Activated CD8-positive, alpha-beta memory T cell treated with anti-CD3 and anti-CD28 coated beads, Interleukin-2, amount 50 U/mL, for 1 hour (primary cell): ENCODE results near the gene TTC32.
"Not testable (repeated sequence)": the region's sequence is repeated elsewhere in the genome, so short reads cannot be mapped to it uniquely, and the experiment has no call there.

Source experiments
- DNase-seq: peaks from one replicate; pipeline ENCODE4 v3.0.0-alpha.2; 2020; ENCODE audit errors: extremely low read depth

TTC32 gene

GRCh38 chr2:19899985-19900930, 1.5 kb downstream of the TTC32 start:
- no peak for DNase-seq

- no peak for DNase-seq
These were observed 3.0 kb downstream of the TTC32 start for GRCh38 chr2:19898592-19899329.

GRCh38 chr2:19897623-19898245, 4.0 kb downstream of the TTC32 start:
- DNase-seq = no peak

- no peak for DNase-seq
These were observed 6.2 kb downstream of the TTC32 start for GRCh38 chr2:19895535-19895934.

GRCh38 chr2:19894134-19894792, 7.5 kb downstream of the TTC32 start:
- no peak for DNase-seq

GRCh38 chr2:19893520-19894133, 8.2 kb downstream of the TTC32 start:
- no peak for DNase-seq

- DNase-seq = not testable (repeated sequence)
These were observed 9.8 kb downstream of the TTC32 start for GRCh38 chr2:19891971-19892370.

- no peak for DNase-seq
These were observed 11.7 kb downstream of the TTC32 start for GRCh38 chr2:19890104-19890503.

DNA sequence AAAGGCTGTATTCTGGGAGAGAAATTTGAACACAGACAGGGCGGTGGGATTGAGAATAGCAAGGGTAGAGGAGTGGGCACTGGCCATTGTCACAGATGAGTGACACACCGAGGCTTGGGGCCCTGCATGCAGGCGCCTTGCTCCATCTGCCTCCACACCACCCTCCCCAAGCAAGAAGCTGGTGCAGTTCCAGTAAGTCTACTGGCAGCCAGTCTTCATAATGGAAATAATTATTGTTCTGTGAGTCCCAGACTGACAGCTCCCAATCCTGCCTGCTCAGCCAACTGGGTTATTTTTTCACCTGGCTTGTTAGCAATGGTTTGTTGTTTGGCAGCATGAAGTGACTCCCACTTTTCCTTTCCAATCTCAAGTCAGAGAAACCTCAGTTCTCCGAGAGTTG, 13.0 kb downstream of the TTC32 start:
- no peak for DNase-seq

GRCh38 chr2:19887510-19887909, 14.3 kb downstream of the TTC32 start:
- DNase-seq = no peak

DNA sequence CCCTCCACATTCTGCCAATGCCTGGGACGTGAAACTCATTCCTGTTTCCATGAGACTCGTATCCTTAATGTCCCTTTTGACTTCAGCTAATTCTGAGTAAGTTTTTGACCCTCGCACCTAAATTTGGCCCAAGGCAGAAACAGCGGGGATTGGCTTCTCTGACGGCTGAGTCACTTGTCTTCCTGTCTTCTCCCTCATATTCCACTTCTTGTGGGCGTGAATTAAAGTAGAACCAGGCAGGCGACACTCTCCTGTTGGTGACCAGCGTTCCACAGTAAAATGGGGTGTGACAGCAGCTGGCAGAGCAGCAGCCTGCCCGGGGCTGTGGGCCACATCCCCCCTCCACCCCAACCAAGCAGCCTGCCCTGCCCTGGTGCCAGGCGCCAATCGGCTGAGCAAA, 15.5 kb downstream of the TTC32 start:
- DNase-seq = no peak

DNA sequence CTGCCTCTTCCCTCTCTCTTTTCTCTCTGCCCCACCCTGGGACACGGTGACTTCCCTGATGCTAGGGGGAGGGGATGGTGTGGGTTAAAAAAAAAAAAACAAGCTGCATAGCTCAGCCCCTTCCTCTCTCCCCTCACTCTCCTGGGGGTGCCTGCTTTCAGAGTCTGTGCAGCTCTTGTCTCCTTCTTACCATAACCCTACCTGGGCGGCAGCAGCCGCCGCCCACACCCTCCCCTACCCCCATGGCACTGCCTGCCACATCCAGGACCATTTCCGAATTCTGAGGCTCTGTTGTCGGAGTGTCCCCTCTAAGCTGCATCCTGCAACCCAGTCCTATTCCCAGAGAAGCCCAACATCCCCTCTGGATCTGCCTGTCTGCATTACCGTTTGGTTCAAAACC, 16.0 kb downstream of the TTC32 start:
- DNase-seq = no peak

DNA sequence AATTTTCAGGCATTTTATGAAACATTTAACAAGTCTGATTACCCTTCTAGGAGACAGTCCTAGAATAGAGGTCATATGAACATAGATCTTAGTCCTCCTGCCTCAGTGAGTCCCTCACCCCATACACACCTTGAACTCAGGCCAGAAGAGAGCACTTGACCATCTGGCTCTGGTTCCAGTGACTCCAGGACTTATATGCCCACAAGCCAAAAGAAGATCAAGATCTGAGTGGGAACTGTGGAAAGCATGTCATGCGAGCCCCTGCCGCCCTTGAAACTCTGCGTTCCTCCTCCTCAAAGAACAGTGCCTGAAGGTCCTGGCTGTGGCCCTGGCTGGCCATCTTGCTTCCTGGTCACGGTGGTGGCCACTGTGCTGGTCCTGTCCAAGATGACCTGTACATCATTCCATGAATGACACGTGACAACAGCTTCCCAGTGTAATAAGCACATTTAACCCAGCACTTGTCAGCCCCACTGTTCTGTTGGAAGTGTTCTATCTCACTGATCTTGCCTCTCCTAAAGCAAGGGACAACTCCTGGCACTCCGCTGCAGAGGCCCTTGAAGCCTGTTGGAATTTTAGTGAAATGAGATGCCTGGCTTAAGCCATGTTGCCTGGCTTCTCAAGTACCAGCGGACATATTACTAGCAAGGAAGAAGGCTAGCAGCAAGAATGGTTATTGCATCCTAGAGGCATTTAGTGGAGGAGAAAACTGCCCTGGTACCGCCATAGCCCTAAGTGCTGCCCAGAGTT, 17.6 kb downstream of the TTC32 start:
- DNase-seq = no peak

- DNase-seq = no peak
These were observed 18.3 kb downstream of the TTC32 start for GRCh38 chr2:19883486-19883885.

GRCh38 chr2:19882286-19882685, 19.5 kb downstream of the TTC32 start:
- no peak for DNase-seq

DNA sequence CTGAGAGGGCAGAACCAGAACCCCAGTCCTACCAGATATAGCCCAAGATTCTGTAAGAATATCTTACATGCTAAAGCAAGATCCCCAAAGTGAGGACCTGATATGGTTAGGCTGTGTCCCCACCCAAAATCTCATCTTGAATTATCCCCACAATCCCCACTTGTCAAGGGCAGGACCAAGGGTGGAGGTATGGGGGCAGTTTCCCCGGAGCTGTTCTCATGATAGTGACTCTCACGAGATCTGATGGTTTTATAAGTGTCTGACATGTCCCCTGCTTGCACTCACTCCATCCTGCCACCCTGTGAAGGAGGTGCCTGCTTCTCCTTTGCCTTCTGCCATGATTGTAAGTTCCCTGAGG, 19.9 kb downstream of the TTC32 start:
- DNase-seq = no peak

DNA sequence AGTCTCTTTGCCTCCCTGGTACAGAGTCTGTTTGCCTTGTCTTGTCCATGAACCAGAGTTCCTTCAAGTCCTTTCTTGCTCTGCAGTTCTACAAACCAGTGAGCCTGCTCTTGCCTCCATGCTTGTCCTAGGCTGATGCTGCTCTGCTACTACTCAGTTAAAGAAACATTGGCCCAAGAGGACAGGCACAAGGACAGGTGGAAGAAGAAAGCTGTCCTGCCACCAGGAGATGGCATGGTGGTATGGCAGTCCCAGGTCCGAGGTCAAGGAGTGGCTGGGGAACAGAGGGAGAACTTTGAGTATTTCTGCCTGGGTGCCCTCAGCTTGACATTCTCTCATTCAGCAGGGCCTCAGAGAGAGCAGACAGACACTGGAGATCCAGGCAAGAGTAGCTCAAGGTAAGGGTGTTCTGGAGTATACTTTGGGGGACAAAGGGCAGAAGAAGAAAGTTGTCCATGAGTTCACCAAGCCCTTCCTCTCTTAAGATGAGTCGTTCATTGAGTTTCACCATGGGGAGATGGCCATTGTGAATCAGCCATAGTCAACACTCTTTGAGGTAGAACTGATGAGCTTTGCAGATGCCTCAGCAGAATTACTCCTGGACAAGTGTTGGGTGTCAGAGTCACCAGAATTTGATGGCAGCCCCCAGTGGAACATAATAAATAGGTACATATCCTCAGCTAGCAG, 20.4 kb downstream of the TTC32 start:
- no peak for DNase-seq

- not testable (repeated sequence) for DNase-seq
These were observed 21.6 kb downstream of the TTC32 start for GRCh38 chr2:19880191-19880590.

- DNase-seq = no peak
These were observed 22.7 kb downstream of the TTC32 start for GRCh38 chr2:19879120-19879519.
